ENCODE measurements around the gene USP3. TPM values are rescaled to one million over a fixed set of nuclear protein-coding genes. Genes with fewer than 3 reads are reported as not detected.

The USP3 gene
- total RNA-seq, 4 donors from 2014 or later, result 12.1 to 29.4 (median 15.5) TPM

GRCh38 chr15:63636518-63637061 is 132.2 kb downstream of the USP3 start:
- DNase-seq (no peak), ATAC-seq (no peak)
- H3K4me1 ChIP-seq, result no peaks in the 10 kb centered on the region
- H3K27me3 ChIP-seq, result no peaks in the 10 kb centered on the region
- H3K4me3 ChIP-seq, result no peak overlapping the region
- no peak overlapping the region for H3K27ac ChIP-seq
- peaks cover 3 to 100% of the 10 kb centered on the region in 2 donors for H3K36me3 ChIP-seq
- intact Hi-C loops (cut with DNase I; ENCODE audit: low total_unique reads), result no loop called here
- H3K9me3 ChIP-seq, result no peaks in the 10 kb centered on the region
- TF ChIP-seq POLR2A (IDR thresholded peaks at IDR 0.05), result no peak
- no peak for TF ChIP-seq CTCF (IDR thresholded peaks at IDR 0.05 in 4 of 5, conservative IDR thresholded peaks at IDR 0.05 in 1 of 5)
- in situ Hi-C loops (cut with MboI; ENCODE audit: low sequenced_read_pairs in 4 of 4), result no loop called here

- Histone ChIP-seq H3K36me3 (peaks cover 0 to 99% of the 10 kb centered on the region in 2 donors), H3K27me3 (no peaks in the 10 kb centered on the region), H3K4me3 (no peak overlapping the region), H3K4me1 (no peaks in the 10 kb centered on the region), H3K27ac (no peak overlapping the region), H3K9me3 (no peaks in the 10 kb centered on the region)
- DNase-seq, result no peak
- in situ Hi-C loops (cut with MboI; ENCODE audit: low sequenced_read_pairs in 4 of 4) (no loop called here), intact Hi-C loops (cut with DNase I; ENCODE audit: low total_unique reads) (no loop called here)
- no peak for ATAC-seq
- TF ChIP-seq POLR2A (IDR thresholded peaks at IDR 0.05) (no peak), CTCF (IDR thresholded peaks at IDR 0.05 in 4 of 5, conservative IDR thresholded peaks at IDR 0.05 in 1 of 5) (no peak)
Observed at GRCh38 chr15:63638839-63639238, 134.4 kb downstream of the USP3 start.

GRCh38 chr15:63640146-63640545 is 135.8 kb downstream of the USP3 start:
- no peak for DNase-seq
- Histone ChIP-seq H3K4me1 (no peaks in the 10 kb centered on the region), H3K36me3 (peaks cover 0 to 99% of the 10 kb centered on the region in 2 donors), H3K27me3 (no peaks in the 10 kb centered on the region), H3K27ac (no peak overlapping the region), H3K4me3 (no peak overlapping the region), H3K9me3 (no peaks in the 10 kb centered on the region)
- in situ Hi-C loops (cut with MboI; ENCODE audit: low sequenced_read_pairs in 4 of 4) (no loop called here), intact Hi-C loops (cut with DNase I; ENCODE audit: low total_unique reads) (no loop called here)
- ATAC-seq, result no peak
- TF ChIP-seq POLR2A (IDR thresholded peaks at IDR 0.05) (no peak), CTCF (IDR thresholded peaks at IDR 0.05 in 4 of 5, conservative IDR thresholded peaks at IDR 0.05 in 1 of 5) (no peak)

Other genes with a start within 250 kb of the USP3 start
- gene APH1B, start 227.0 kb upstream of the USP3 start, total RNA-seq, result 1 to 10 TPM; 2.4 to 5.6 (median 2.9) TPM
- 1 to 10 TPM in 1 of 4 donors, under 1 TPM in 1, not detected in 2; 0.10 to 1.7 TPM for gene CA12, start 122.7 kb upstream of the USP3 start, total RNA-seq
- under 1 TPM in 3 of 4 donors, not detected in 1; 0.36 to 0.89 (median 0.68) TPM for gene FBXL22, start 92.8 kb downstream of the USP3 start, total RNA-seq

Measured in gastrocnemius medialis (tissue), 4 donors.